H1 (cell line): Measurements from ENCODE around the gene PEAK1. TPM values are rescaled to one million over a fixed set of nuclear protein-coding genes. Genes with fewer than 3 reads are reported as not detected.

ENCODE experiments used
- CTCF ChIA-PET: fragments of 300-600 bp; sonication (Branson Sonifier 250); formaldehyde crosslinking; loops from one replicate; lab custom pipeline; 2021; ENCODE audit not compliant: partially characterized antibody; lab: Charles Lee
- POLR2A ChIA-PET: fragments of 300-600 bp; sonication (Branson Sonifier 250); formaldehyde crosslinking; loops from one replicate; lab custom pipeline; 2021; ENCODE audit warnings: inconsistent platforms; ENCODE audit not compliant: partially characterized antibody; lab: Charles Lee
- DNase-seq, 2 experiments: peaks; one replicate each; pipeline versions ENCODE4 v3.0.0 to v3.0.0-alpha.2; 2010 to 2022; ENCODE audit warnings: low spot score in 2 of 2, low read depth in 1 of 2, mixed read lengths in 1 of 2
- FAIRE-seq: peaks from 2 replicates; lab custom pipeline; 2011; peaks lifted over from hg19 to GRCh38; lab: Jason Lieb, UNC
- H2AFZ ChIP-seq: 2 replicates; pipeline ENCODE4 v1.8.1; 2012; ENCODE audit warnings: low read length, inconsistent platforms
- H2AK5ac ChIP-seq: 2 replicates; pipeline ENCODE4 v1.6.1; 2013; ENCODE audit warnings: low read depth, low read length
- H2BK120ac ChIP-seq: replicated peaks from 2 replicates; pipeline ENCODE3; 2013; ENCODE audit warnings: low read depth, low read length, inconsistent platforms
- H2BK12ac ChIP-seq: 2 replicates; pipeline ENCODE4 v1.6.1; 2013; ENCODE audit warnings: low read depth, low read length
- H2BK15ac ChIP-seq: 2 replicates; pipeline ENCODE4 v1.6.1; 2013; ENCODE audit warnings: low read length
- H2BK20ac ChIP-seq: 2 replicates; pipeline ENCODE4 v1.6.1; 2013; ENCODE audit warnings: low read length
- H2BK5ac ChIP-seq: 2 replicates; pipeline ENCODE4 v1.6.1; 2013; ENCODE audit warnings: low read depth, low read length
- H3K14ac ChIP-seq: 2 replicates; pipeline ENCODE4 v1.6.1; 2013; ENCODE audit warnings: inconsistent platforms; ENCODE audit not compliant: insufficient read length
- H3K18ac ChIP-seq: 2 replicates; pipeline ENCODE4 v1.6.1; 2013; ENCODE audit warnings: low read length; ENCODE audit errors: extremely low read depth
- H3K23ac ChIP-seq: 2 replicates; pipeline ENCODE4 v1.6.1; 2013; ENCODE audit warnings: inconsistent platforms; ENCODE audit not compliant: insufficient read length
- H3K23me2 ChIP-seq: 2 replicates; pipeline ENCODE4 v1.6.1; 2013; ENCODE audit warnings: low read depth, low read length
- H3K27ac ChIP-seq: 2 replicates; pipeline ENCODE4 v1.6.1; 2011; ENCODE audit warnings: low read depth, low read length, inconsistent platforms
- H3K27me3 ChIP-seq, 4 experiments: replicated peaks in 1 of 4; 1 replicate in 1 of 4; 2 replicates in 3 of 4; pipeline versions ENCODE4 v1.6.1 to v1.8.1; 2011 to 2013; ENCODE audit warnings: low read length in 3 of 4, mild to moderate bottlenecking in 3 of 4, inconsistent platforms in 2 of 4, mixed read lengths in 2 of 4, moderate library complexity in 1 of 4; ENCODE audit not compliant: control insufficient read depth in 3 of 4, insufficient read depth in 3 of 4; ENCODE audit errors: extremely low read depth in 1 of 4
- H3K36me3 ChIP-seq, 4 experiments: 2 replicates each; pipeline versions ENCODE4 v1.6.1 to v1.8.1; 2011 to 2013; ENCODE audit warnings: mild to moderate bottlenecking in 4 of 4, low read length in 3 of 4, moderate library complexity in 2 of 4, control low read depth in 1 of 4, inconsistent platforms in 1 of 4; ENCODE audit not compliant: insufficient read depth in 4 of 4, control insufficient read depth in 2 of 4
- H3K4ac ChIP-seq: replicated peaks from 2 replicates; pipeline ENCODE3; 2013; ENCODE audit warnings: low read length, low read depth, mixed read lengths, inconsistent platforms; ENCODE audit not compliant: insufficient read length
- H3K4me1 ChIP-seq, 4 experiments: replicated peaks in 1 of 4; 1 replicate in 1 of 4; 2 replicates in 3 of 4; pipeline versions ENCODE4 v1.6.1 to v1.8.1; 2011 to 2013; ENCODE audit warnings: low read length in 3 of 4, inconsistent platforms in 2 of 4, mixed read lengths in 1 of 4; ENCODE audit not compliant: insufficient read depth in 4 of 4, control insufficient read depth in 3 of 4
- H3K4me2 ChIP-seq, 2 experiments: 2 replicates each; pipeline versions ENCODE4 v1.6.1 to v1.8.1; 2011 to 2013; ENCODE audit warnings: low read depth in 2 of 2, low read length in 2 of 2, control low read depth in 1 of 2, inconsistent platforms in 1 of 2, mild to moderate bottlenecking in 1 of 2; ENCODE audit not compliant: insufficient read depth in 1 of 2
- H3K4me3 ChIP-seq, 4 experiments: fragments of 200-600, 300-600 bp in 1 of 4; sonication (generic), shearing (Covaris generic), sonication (Bioruptor Twin) in 1 of 4; 2 replicates each; pipeline versions ENCODE4 v1.5.1 to v1.8.1; 2011 to 2016; ENCODE audit warnings: low read length in 4 of 4, low read depth in 3 of 4, control low read depth in 2 of 4, inconsistent platforms in 2 of 4, mild to moderate bottlenecking in 2 of 4, mixed read lengths in 1 of 4, moderate library complexity in 1 of 4; ENCODE audit not compliant: insufficient read depth in 2 of 4; ENCODE audit errors: extremely low read depth in 1 of 4
- H3K56ac ChIP-seq: replicated peaks from 2 replicates; pipeline ENCODE3; 2013; ENCODE audit warnings: low read depth, mild to moderate bottlenecking, mixed read lengths, low read length, inconsistent platforms; ENCODE audit not compliant: insufficient read length
- H3K79me1 ChIP-seq: 2 replicates; pipeline ENCODE4 v1.6.1; 2013; ENCODE audit warnings: low read depth, low read length, control low read depth
- H3K79me2 ChIP-seq, 2 experiments: 2 replicates each; pipeline versions ENCODE4 v1.6.1 to v1.8.1; 2012 to 2013; ENCODE audit warnings: low read length in 2 of 2, mild to moderate bottlenecking in 2 of 2, inconsistent platforms in 1 of 2; ENCODE audit not compliant: insufficient read depth in 2 of 2, control insufficient read depth in 1 of 2
- H3K9ac ChIP-seq, 4 experiments: replicated peaks in 1 of 4; 1 replicate in 1 of 4; 2 replicates in 3 of 4; pipeline versions ENCODE4 v1.6.1 to v1.8.1; 2011 to 2013; ENCODE audit warnings: low read depth in 3 of 4, low read length in 3 of 4, control low read depth in 2 of 4, mild to moderate bottlenecking in 2 of 4, moderate library complexity in 2 of 4, inconsistent platforms in 1 of 4; ENCODE audit errors: extremely low read depth in 1 of 4
- H3K9me3 ChIP-seq, 2 experiments: 2 replicates each; pipeline versions ENCODE4 v1.6.1 to v1.8.1; 2012 to 2013; ENCODE audit warnings: mild to moderate bottlenecking in 2 of 2, moderate library complexity in 2 of 2, control low read depth in 1 of 2, inconsistent platforms in 1 of 2, low read depth in 1 of 2, low read length in 1 of 2, mixed read lengths in 1 of 2; ENCODE audit not compliant: insufficient read depth in 2 of 2
- H4K20me1 ChIP-seq, 2 experiments: replicated peaks in 1 of 2; 2 replicates each; pipeline versions ENCODE3 to v1.8.1; 2011 to 2013; ENCODE audit warnings: inconsistent platforms in 2 of 2, low read length in 2 of 2, mild to moderate bottlenecking in 1 of 2; ENCODE audit not compliant: insufficient read depth in 2 of 2, control insufficient read depth in 1 of 2
- H4K5ac ChIP-seq: 2 replicates; pipeline ENCODE4 v1.6.1; 2013; ENCODE audit warnings: low read length, low read depth, mixed read lengths, inconsistent platforms; ENCODE audit not compliant: insufficient read length
- H4K8ac ChIP-seq: 2 replicates; pipeline ENCODE4 v1.8.0; 2013; ENCODE audit warnings: mild to moderate bottlenecking, moderate library complexity, low read length, inconsistent platforms; ENCODE audit not compliant: insufficient read depth; ENCODE audit errors: extremely low read depth
- H4K91ac ChIP-seq: replicated peaks from 2 replicates; pipeline ENCODE3; 2013; ENCODE audit warnings: low read length, mixed read lengths, inconsistent platforms; ENCODE audit not compliant: insufficient read length
- E2F6 ChIP-seq: IDR thresholded peaks from 2 replicates; pipeline ENCODE4 v1.6.1; 2012; ENCODE audit warnings: inconsistent platforms
- EGR1 ChIP-seq: IDR thresholded peaks from 2 replicates; pipeline ENCODE4 v1.6.1; 2011; ENCODE audit warnings: low read depth, low read length, borderline replicate concordance
- EZH2 ChIP-seq: fragments of 200-600 bp; sonication (generic); IDR thresholded peaks from 2 replicates; pipeline ENCODE4 v1.7.1; 2012; ENCODE audit warnings: low read depth, mild to moderate bottlenecking, moderate library complexity, low read length, inconsistent platforms; ENCODE audit not compliant: severe bottlenecking
- GABPA ChIP-seq: IDR thresholded peaks from 2 replicates; pipeline ENCODE4 v1.6.1; 2011; ENCODE audit warnings: mild to moderate bottlenecking, low read length, moderate library complexity, borderline replicate concordance; ENCODE audit not compliant: insufficient read depth
- KDM4A ChIP-seq: IDR thresholded peaks from one replicate; pipeline ENCODE4 v1.7.1; 2012; ENCODE audit warnings: low read depth, mild to moderate bottlenecking, moderate library complexity, low read length, inconsistent platforms; ENCODE audit not compliant: severe bottlenecking
- MAX ChIP-seq: IDR thresholded peaks from 2 replicates; pipeline ENCODE4 v1.6.1; 2012; ENCODE audit warnings: inconsistent platforms
- RAD21 ChIP-seq, 2 experiments: IDR thresholded peaks in 1 of 2; conservative IDR thresholded peaks in 1 of 2; 2 replicates each; pipeline ENCODE4 v1.6.1; 2011; ENCODE audit warnings: low read depth in 2 of 2, low read length in 2 of 2, improper control_type of control experiment in 1 of 2, inconsistent platforms in 1 of 2, mild to moderate bottlenecking in 1 of 2, moderate library complexity in 1 of 2
- RFX5 ChIP-seq: IDR thresholded peaks from 2 replicates; pipeline ENCODE4 v1.6.1; 2011; ENCODE audit warnings: low read depth, low read length, improper control_type of control experiment, borderline replicate concordance
- RNF2 ChIP-seq: fragments of 200-900, 300-1000 bp; sonication (generic); IDR thresholded peaks from 2 replicates; pipeline ENCODE4 v1.7.1; 2016; ENCODE audit warnings: borderline replicate concordance, low read depth, mild to moderate bottlenecking, antibody characterized with exemption, low read length; ENCODE audit not compliant: poor library complexity, severe bottlenecking; ENCODE audit errors: missing control alignments
- SAP30 ChIP-seq: fragments of 300-600 bp; sonication (generic); IDR thresholded peaks from 2 replicates; pipeline ENCODE4 v1.7.1; 2012; ENCODE audit warnings: low read length, moderate library complexity, mild to moderate bottlenecking, inconsistent platforms; ENCODE audit not compliant: insufficient read depth, insufficient replicate concordance
- SP1 ChIP-seq: IDR thresholded peaks from 2 replicates; pipeline ENCODE4 v1.6.1; 2011; ENCODE audit warnings: low read depth, low read length
- TAF1 ChIP-seq: IDR thresholded peaks from 2 replicates; pipeline ENCODE4 v1.6.1; 2011; ENCODE audit warnings: mild to moderate bottlenecking, low read depth, low read length
- WGBS, 2 experiments: shearing (Covaris generic) in 1 of 2; methylation state at CpG; one replicate each; pipeline versions ENCODE4 v1.1.6 to v1.1.7; 2013 to 2015; ENCODE audit warnings: low lambda C conversion rate in 2 of 2, mixed read lengths in 2 of 2, inconsistent platforms in 1 of 2, low coverage in 1 of 2, missing lambda C conversion rate in 1 of 2; ENCODE audit not compliant: insufficient replicate concordance in 2 of 2, insufficient coverage in 1 of 2, insufficient read length in 1 of 2; ENCODE audit errors: extremely low coverage in 1 of 2, missing lambda C conversion rate in 1 of 2; 5-methylcytosine and 5-hydroxymethylcytosine counted together
- polyA plus RNA-seq, 7 experiments: library from polyadenylated mRNA; depleted of rRNA in 3 of 7; stranded (reverse) in 5 of 7; unstranded in 2 of 7; fragments of >200 nt in 5 of 7; fragments of 200-250 nt in 2 of 7; gene quantifications; 1 replicate in 5 of 7; 2 replicates in 1 of 7; 4 replicates in 1 of 7; pipeline versions ENCODE4 v1.2.1 to v1.2.3, GENCODE V29; 2011 to 2013; ENCODE audit warnings: missing spikeins in 2 of 7, mixed read lengths in 2 of 7
- total RNA-seq: library from RNA; stranded (reverse); fragmentation: NEBNext Ultra II Directional; extraction: Animal tissue kit (Norgen Biotek cat#: 25700); gene quantifications from 2 replicates; pipeline ENCODE4 v1.2.1, GENCODE V29; 2021

The PEAK1 gene
- total and polyA plus RNA-seq, 2 of the 8 experiments (the other 6 are each of a cell fraction or from before 2014, with no cell fraction given), result 8.8 to 44.8 TPM

GRCh38 chr15:77140220-77140619 is 279.7 kb downstream of the PEAK1 start:
- no peak overlapping the region for H2BK15ac ChIP-seq
- no peak overlapping the region for H3K4me2 ChIP-seq
- H3K79me1 ChIP-seq, result no peaks in the 10 kb centered on the region
- H3K4me3 ChIP-seq, result no peak overlapping the region
- H2BK12ac ChIP-seq, result no peak overlapping the region
- ChIA-PET CTCF (no interaction called here), POLR2A (interaction anchor here (0.8 kb wide), 1 partner anchor 9 kb away, joined by 3 read pairs; no protein-coding TSS in a partner anchor)
- no peaks in the 10 kb centered on the region for H3K27me3 ChIP-seq
- H4K91ac ChIP-seq, result no peak overlapping the region
- H2AFZ ChIP-seq, result no peak overlapping the region
- no peak overlapping the region for H3K23ac ChIP-seq
- no peak overlapping the region for H3K18ac ChIP-seq
- TF ChIP-seq SAP30 (no peak), GABPA (no peak), MAX (no peak), RAD21 (IDR thresholded peaks at IDR 0.05 in 1 of 2, conservative IDR thresholded peaks at IDR 0.05 in 1 of 2; ENCODE audit: low read depth in 2 of 2, low read length in 2 of 2) (no peak), KDM4A (no peak), EGR1 (no peak), RFX5 (no peak), EZH2 (no peak), RNF2 (no peak), SP1 (no peak), TAF1 (no peak), E2F6 (no peak)
- 78% methylated on average over 1 of the region's 1 CpG; no CpG with 5 or more reads in 1 of the 2 experiments for WGBS, 2 experiments
- H3K36me3 ChIP-seq, result peaks cover 0 to 10% (median 1%) of the 10 kb centered on the region in 4 experiments; a peak in 2 of 8 replicates
- no peak overlapping the region for H2AK5ac ChIP-seq
- H4K8ac ChIP-seq, result no peak overlapping the region
- H3K79me2 ChIP-seq, result no peaks in the 10 kb centered on the region
- peaks cover 0 to 2% (median 0%) of the 10 kb centered on the region in 4 experiments; a peak in 1 of 7 replicates for H3K4me1 ChIP-seq
- H2BK20ac ChIP-seq, result no peak overlapping the region
- no peak overlapping the region for H4K5ac ChIP-seq
- peaks cover 3 to 4% of the 10 kb centered on the region in 2 experiments; a peak in 3 of 4 replicates for H3K9me3 ChIP-seq
- no peaks in the 10 kb centered on the region for H4K20me1 ChIP-seq
- no peak for DNase-seq
- no peak for FAIRE-seq
- no peak overlapping the region for H3K9ac ChIP-seq
- no peak overlapping the region for H2BK5ac ChIP-seq
- H3K56ac ChIP-seq, result no peak overlapping the region
- H3K27ac ChIP-seq, result no peak overlapping the region
- H2BK120ac ChIP-seq, result no peak overlapping the region
- H3K23me2 ChIP-seq, result no peaks in the 10 kb centered on the region
- H3K14ac ChIP-seq, result no peak overlapping the region
- no peak overlapping the region for H3K4ac ChIP-seq
